HG03565 (cell line): ENCODE measurements around the gene FZD1.
"Not testable (repeated sequence)": the region's sequence is repeated elsewhere in the genome, so short reads cannot be mapped to it uniquely, and the experiment has no call there.

Experiments used
- ATAC-seq: cut with Tn5 transposase; IDR thresholded peaks from one replicate; pipeline ENCODE4 v1.9.1; 2021; ENCODE audit warnings: mild to moderate bottlenecking, moderate library complexity; ENCODE audit not compliant: unreplicated experiment

Gene FZD1

GRCh38 chr7:91295576-91295975 is 31.3 kb downstream of the FZD1 start:
- no peak for ATAC-seq

- no peak for ATAC-seq
Observed at GRCh38 chr7:91297939-91298338, 33.7 kb downstream of the FZD1 start.

- ATAC-seq, result no peak
Observed at GRCh38 chr7:91299952-91300775, 35.9 kb downstream of the FZD1 start.

GRCh38 chr7:91302794-91303193 is 38.6 kb downstream of the FZD1 start:
- ATAC-seq, result no peak

GRCh38 chr7:91306266-91306665 is 42.0 kb downstream of the FZD1 start:
- ATAC-seq, result no peak

GRCh38 chr7:91307467-91307866 is 43.2 kb downstream of the FZD1 start:
- ATAC-seq, result no peak

GRCh38 chr7:91308191-91308590 is 44.0 kb downstream of the FZD1 start:
- ATAC-seq, result not testable (repeated sequence)

GRCh38 chr7:91310830-91311460 is 46.7 kb downstream of the FZD1 start:
- no peak for ATAC-seq

- ATAC-seq, result no peak
Observed at GRCh38 chr7:91311839-91312238, 47.6 kb downstream of the FZD1 start.

GRCh38 chr7:91313113-91313512 is 48.9 kb downstream of the FZD1 start:
- ATAC-seq, result no peak

- no peak for ATAC-seq
Observed at GRCh38 chr7:91314591-91315323, 50.5 kb downstream of the FZD1 start.

GRCh38 chr7:91316426-91316825 is 52.2 kb downstream of the FZD1 start:
- ATAC-seq, result no peak

- ATAC-seq, result no peak
Observed at GRCh38 chr7:91319351-91319750, 55.1 kb downstream of the FZD1 start.

GRCh38 chr7:91320366-91321078 is 56.3 kb downstream of the FZD1 start:
- no peak for ATAC-seq
